Inflammatory macrophage (primary cell): ENCODE results near the gene CEP41.

Experiments used
- DNase-seq, 2 donors: peaks; one replicate each; pipeline ENCODE4 v3.0.0-alpha.2; 2020 to 2022

CEP41 gene

DNA sequence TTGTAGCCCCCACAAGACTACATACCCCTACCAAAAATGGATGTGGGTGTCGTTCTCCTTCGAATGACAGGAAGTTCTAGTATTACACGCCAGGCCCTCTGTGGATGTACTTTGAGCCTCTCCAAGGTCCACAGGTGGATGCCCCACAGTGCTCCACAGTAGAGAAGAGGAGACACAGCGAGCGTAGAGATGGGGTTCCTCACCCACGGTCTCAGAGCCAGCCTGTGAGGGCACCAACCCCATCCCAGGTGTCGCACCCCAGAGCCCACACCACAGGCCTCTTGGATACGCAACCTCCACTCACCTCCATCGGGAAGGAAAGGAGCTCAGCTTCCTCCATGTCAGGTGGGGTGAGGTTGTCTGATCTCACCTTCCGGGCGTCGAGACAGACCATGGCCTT is 93.9 kb downstream of the CEP41 start:
- no peak for DNase-seq

DNA sequence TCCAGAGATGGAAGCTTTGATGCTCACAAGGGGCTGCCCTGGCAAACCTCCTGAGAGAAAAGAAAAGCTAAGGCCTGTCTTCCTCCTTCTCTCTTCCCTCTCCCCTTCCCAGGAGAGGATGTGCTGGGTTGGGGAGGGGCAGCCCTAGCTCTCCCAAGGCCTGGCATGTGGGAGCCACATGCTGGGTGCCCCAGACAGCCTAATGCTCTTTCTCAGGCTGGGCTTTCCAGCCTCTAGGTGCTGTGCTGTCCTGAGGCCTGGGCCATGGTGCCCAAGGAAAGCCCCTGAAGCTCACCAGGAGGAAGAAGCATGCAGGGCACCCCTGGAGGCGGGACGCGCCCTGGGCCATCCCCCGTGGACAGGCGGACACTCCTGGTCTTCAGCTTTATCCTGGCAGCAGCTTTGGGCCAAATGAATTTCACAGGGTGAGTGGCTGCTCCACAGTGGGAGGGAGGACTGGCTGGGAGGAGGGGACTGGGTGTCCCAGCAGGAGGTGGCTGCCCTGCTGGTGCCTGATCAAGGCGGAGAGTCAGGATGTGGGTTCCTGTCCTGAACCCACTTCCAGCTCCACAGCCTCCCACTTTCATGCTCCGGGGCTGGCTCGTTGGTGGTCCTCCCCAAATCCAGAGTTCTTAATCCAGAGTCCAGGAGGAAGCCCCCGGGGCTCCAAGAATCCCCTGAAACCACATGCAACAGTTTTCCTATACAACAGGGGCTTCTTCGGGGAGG is 94.5 kb downstream of the CEP41 start:
- no peak for DNase-seq

DNA sequence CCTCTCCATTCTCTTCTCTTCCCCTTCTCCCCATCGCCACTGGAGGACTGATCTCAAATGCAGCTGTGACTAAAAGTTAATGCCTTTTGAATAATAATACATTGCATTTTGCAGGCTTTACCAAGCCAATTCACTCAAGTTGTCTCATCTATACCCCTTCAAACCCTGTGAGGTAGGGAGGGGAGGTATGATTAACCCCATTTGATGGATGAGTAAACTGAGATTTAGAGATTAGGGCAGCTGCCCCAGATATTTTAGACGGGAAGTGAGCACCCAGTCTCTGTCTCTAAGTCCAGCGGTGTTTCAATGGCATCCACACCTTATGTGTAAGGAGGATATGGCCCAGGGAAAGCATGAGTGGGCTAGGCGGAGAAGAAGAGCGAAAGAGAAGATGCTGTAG is 95.1 kb downstream of the CEP41 start:
- DNase-seq: no peak

DNA sequence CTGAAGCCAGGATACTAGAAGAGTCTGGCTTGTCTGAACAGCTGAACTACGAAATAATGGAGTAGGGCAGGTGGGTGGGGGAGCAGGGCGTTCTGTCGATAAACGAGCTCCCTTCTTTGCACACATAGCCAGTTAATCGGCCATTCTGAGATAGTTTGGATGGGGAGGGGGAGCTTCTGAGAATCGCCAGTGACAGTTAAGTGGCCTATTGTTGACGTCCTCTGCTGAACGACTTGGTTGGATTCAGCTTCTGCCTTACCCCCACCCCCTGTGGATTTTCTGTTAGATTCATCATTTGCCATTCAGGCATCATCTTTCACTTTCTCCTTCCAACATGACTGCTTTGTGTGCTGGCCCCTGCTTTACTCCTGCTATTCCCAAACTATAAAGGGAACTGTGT is 95.7 kb downstream of the CEP41 start:
- no peak for DNase-seq

DNA sequence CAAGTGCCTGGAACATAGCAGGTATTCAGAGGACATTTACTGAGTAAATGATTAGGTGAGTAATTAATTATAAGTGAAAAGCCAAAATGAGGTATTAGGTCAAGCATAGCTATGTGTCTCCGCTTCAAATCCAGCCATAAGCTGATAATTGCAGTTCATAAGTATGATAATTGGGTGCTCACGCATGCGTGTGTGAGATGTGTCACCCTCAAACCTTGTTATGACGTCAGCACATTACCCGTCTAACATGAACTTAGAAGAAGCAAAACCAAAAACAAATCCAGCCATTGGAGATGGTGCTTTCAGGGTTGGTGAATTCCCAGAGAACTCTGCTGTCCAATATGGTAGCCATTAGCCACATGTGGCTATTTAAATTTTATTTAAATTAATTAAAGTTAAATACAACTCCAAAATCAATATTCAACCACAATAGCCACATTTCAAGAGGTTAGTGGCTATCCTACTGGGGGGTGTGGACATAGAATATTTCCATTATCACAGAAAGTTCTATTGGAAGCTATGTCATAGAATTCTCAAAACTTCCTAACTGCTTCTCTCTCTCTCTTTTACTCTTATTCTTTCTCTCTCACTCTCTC is 96.4 kb downstream of the CEP41 start, which contains the start of gene CPA5:
TSS of gene CPA5 (plus strand) at position 546 of the 596 bp plus-strand sequence. CDS start 1,670 bp downstream, outside the sequence.
- no peak for DNase-seq
